Measurements from ENCODE around the gene PIK3R3. TPM values are rescaled to one million over a fixed set of nuclear protein-coding genes. Genes with fewer than 3 reads are reported as not detected.

The PIK3R3 gene
- total and polyA plus RNA-seq, 9 of the 15 experiments (the other 6 are each of a cell fraction or from before 2014, with no cell fraction given): 1.4 to 7.7 (median 4.6) TPM

GRCh38 chr1:46157916-46158311 lies 25.5 kb upstream of the PIK3R3 start:
- H3K4me1 ChIP-seq (replicated peaks in 1 of 2; ENCODE audit: control insufficient read depth in 2 of 2, insufficient read depth in 2 of 2, low read length in 2 of 2): peaks cover 36 to 46% of the 10 kb centered on the region in 2 experiments
- intact Hi-C loops (cut with micrococcal nuclease) (loop anchor here (1.0 kb wide), 1 partner anchor 25 kb away; no protein-coding TSS in a partner anchor), in situ Hi-C loops (cut with MboI) (no loop called here)
- no peak overlapping the region for H2AFZ ChIP-seq (ENCODE audit: low read depth, low read length)
- peak overlapping the region in 1 of 2 experiments; percentile 12; a peak in 1 of 4 replicates for H3K9ac ChIP-seq (ENCODE audit: insufficient read depth in 1 of 2, low read depth in 2 of 2, low read length in 2 of 2)
- no peak for FAIRE-seq
- H3K4me2 ChIP-seq (ENCODE audit: insufficient read depth, low read length): peak overlapping the region; percentile 60
- H3K27ac ChIP-seq (ENCODE audit: extremely low read depth, low read depth, low read length): peak overlapping the region; percentile 42; the same call in 1 of the 3 replicates
- no peaks in the 10 kb centered on the region for H3K79me2 ChIP-seq (ENCODE audit: control insufficient read depth, insufficient read depth, low read length)
- peaks cover 0 to 1% of the 10 kb centered on the region in 2 experiments; a peak in 2 of 5 replicates for H3K27me3 ChIP-seq (ENCODE audit: control insufficient read depth in 2 of 2, insufficient read depth in 2 of 2, low read length in 2 of 2)
- no peaks in the 10 kb centered on the region for H3K36me3 ChIP-seq (ENCODE audit: control insufficient read depth, insufficient read depth, low read length)
- peak in 1 of 4 experiments; percentile 44 for DNase-seq (ENCODE audit: extremely low read depth in 1 of 4, low spot score in 3 of 4)
- H3K9me3 ChIP-seq (replicated peaks; ENCODE audit: control insufficient read depth, insufficient read depth, low read depth, low read length): 0 out of 2 replicates have a peak, but pooled peaks cover 3% of the 10 kb centered on the region
- POLR2A ChIA-PET: interaction anchor here (0.6 to 2.7 kb wide), 22 partner anchors 8 to 1437 kb away, joined by 3 to 15 read pairs (median 4); partner anchors contain the start of genes PIK3R3 and PRDX1
- WGBS (ENCODE audit: insufficient coverage, low coverage, missing lambda C conversion rate): 50% methylated on average over 1 of the region's 1 CpG
- H4K20me1 ChIP-seq (replicated peaks; ENCODE audit: control insufficient read depth, insufficient read depth, low read length): no peaks in the 10 kb centered on the region
- H3K9me1 ChIP-seq (ENCODE audit: control insufficient read depth, insufficient read depth, low read length): no peaks in the 10 kb centered on the region
- no TSS peak for BruUV-seq (replicated peaks)
- TF ChIP-seq COPS2 (conservative IDR thresholded peaks at IDR 0.05): no peak
- TF ChIP-seq NUFIP1 (IDR thresholded peaks at IDR 0.05; ENCODE audit: partially characterized antibody): no peak
- 0 out of 2 replicates have a peak, but pooled peaks have one; percentile 1 for TF ChIP-seq USF1 (CRISPR knock-in tag; IDR thresholded peaks at IDR 0.05)
- TF ChIP-seq BACH1 (tag; IDR thresholded peaks at IDR 0.05): 0 out of 2 replicates have a peak, but pooled peaks have one; percentile 8
- CTCF ChIA-PET (ENCODE audit: low intra/inter-chr PET ratio): no interaction called here
- ATAC-seq: peak; percentile 5
- no peak overlapping the region for H3K4me3 ChIP-seq

GRCh38 chr1:46153732-46154131 lies 21.3 kb upstream of the PIK3R3 start:
- ATAC-seq: no peak
- Histone ChIP-seq H3K9ac (ENCODE audit: insufficient read depth in 1 of 2, low read depth in 2 of 2, low read length in 2 of 2) (no peak overlapping the region), H2AFZ (ENCODE audit: low read depth, low read length) (no peak overlapping the region; the same call in 1 of the 2 replicates), H3K27ac (ENCODE audit: extremely low read depth, low read depth, low read length) (no peak overlapping the region), H3K9me1 (ENCODE audit: control insufficient read depth, insufficient read depth, low read length) (no peaks in the 10 kb centered on the region), H3K36me3 (ENCODE audit: control insufficient read depth, insufficient read depth, low read length) (no peaks in the 10 kb centered on the region), H3K4me3 (no peak overlapping the region), H3K4me2 (ENCODE audit: insufficient read depth, low read length) (no peak overlapping the region), H3K79me2 (ENCODE audit: control insufficient read depth, insufficient read depth, low read length) (no peaks in the 10 kb centered on the region), H3K4me1 (replicated peaks in 1 of 2; ENCODE audit: control insufficient read depth in 2 of 2, insufficient read depth in 2 of 2, low read length in 2 of 2) (peaks cover 36 to 37% of the 10 kb centered on the region in 2 experiments), H4K20me1 (replicated peaks; ENCODE audit: control insufficient read depth, insufficient read depth, low read length) (no peaks in the 10 kb centered on the region), H3K27me3 (ENCODE audit: control insufficient read depth in 2 of 2, insufficient read depth in 2 of 2, low read length in 2 of 2) (no peaks in the 10 kb centered on the region), H3K9me3 (replicated peaks; ENCODE audit: control insufficient read depth, insufficient read depth, low read depth, low read length) (0 out of 2 replicates have a peak, but pooled peaks cover 3% of the 10 kb centered on the region)
- FAIRE-seq: no peak
- WGBS (ENCODE audit: insufficient coverage, low coverage, missing lambda C conversion rate): 53% methylated on average over 1 of the region's 1 CpG
- ChIA-PET POLR2A (no interaction called here), CTCF (ENCODE audit: low intra/inter-chr PET ratio) (no interaction called here)
- no TSS peak for BruUV-seq (replicated peaks)
- in situ Hi-C loops (cut with MboI) (no loop called here), intact Hi-C loops (cut with micrococcal nuclease) (no loop called here)
- no peak for DNase-seq (ENCODE audit: extremely low read depth in 1 of 4, low spot score in 3 of 4)
- TF ChIP-seq ZNF398 (CRISPR knock-in tag; IDR thresholded peaks at IDR 0.05): no peak
- peak; percentile 51 for TF ChIP-seq CBFA2T3 (IDR thresholded peaks at IDR 0.05)
- peak; percentile 47; the same call in 1 of the 2 replicates for TF ChIP-seq ARID1B (IDR thresholded peaks at IDR 0.05)
- TF ChIP-seq TCF3 (CRISPR knock-in tag; IDR thresholded peaks at IDR 0.05): peak; percentile 44; the same call in 1 of the 2 replicates
- peak; percentile 31; the same call in 1 of the 2 replicates for TF ChIP-seq SMARCA4 (IDR thresholded peaks at IDR 0.05)
- TF ChIP-seq MTA1 (IDR thresholded peaks at IDR 0.05; ENCODE audit: borderline replicate concordance): 0 out of 2 replicates have a peak, but pooled peaks have one; percentile 17
- peak; percentile 96 for TF ChIP-seq HMBOX1 (IDR thresholded peaks at IDR 0.05)
- peak; percentile 42; the same call in 1 of the 2 replicates for TF ChIP-seq TAL1 (IDR thresholded peaks at IDR 0.05)
- TF ChIP-seq CBX3 (IDR thresholded peaks at IDR 0.05; ENCODE audit: borderline replicate concordance in 1 of 2, low read length in 2 of 2): no peak
- TF ChIP-seq CBFA2T2 (conservative IDR thresholded peaks at IDR 0.05): peak; percentile 33; the same call in 1 of the 2 replicates

Data from K562 (cell line).